GM12891 (cell line): ENCODE data around the gene MAD1L1.

ENCODE experiments used
- POLR2AphosphoS5 ChIP-seq: IDR thresholded peaks from 2 replicates; pipeline ENCODE4 v1.6.1; 2011; ENCODE audit warnings: low read depth, low read length, control low read depth
- TAF1 ChIP-seq: IDR thresholded peaks from 2 replicates; pipeline ENCODE4 v1.6.1; 2011; ENCODE audit warnings: low read depth, low read length, control low read depth

- TF ChIP-seq POLR2AphosphoS5, result no peak
- no peak for TF ChIP-seq TAF1
Measured at GRCh38 chr7:2266911-2267310, 34.2 kb upstream of the MAD1L1 start.
